GM19324 (cell line): Measurements from ENCODE around the gene B3GNT8.
"Not testable (repeated sequence)": the region's sequence is repeated elsewhere in the genome, so short reads cannot be mapped to it uniquely, and the experiment has no call there.

Experiments
- ATAC-seq: cut with Tn5 transposase; IDR thresholded peaks from one replicate; pipeline ENCODE4 v1.9.1; 2021; ENCODE audit warnings: mild to moderate bottlenecking, moderate library complexity; ENCODE audit not compliant: unreplicated experiment, low FRiP score

B3GNT8 gene, protein sequence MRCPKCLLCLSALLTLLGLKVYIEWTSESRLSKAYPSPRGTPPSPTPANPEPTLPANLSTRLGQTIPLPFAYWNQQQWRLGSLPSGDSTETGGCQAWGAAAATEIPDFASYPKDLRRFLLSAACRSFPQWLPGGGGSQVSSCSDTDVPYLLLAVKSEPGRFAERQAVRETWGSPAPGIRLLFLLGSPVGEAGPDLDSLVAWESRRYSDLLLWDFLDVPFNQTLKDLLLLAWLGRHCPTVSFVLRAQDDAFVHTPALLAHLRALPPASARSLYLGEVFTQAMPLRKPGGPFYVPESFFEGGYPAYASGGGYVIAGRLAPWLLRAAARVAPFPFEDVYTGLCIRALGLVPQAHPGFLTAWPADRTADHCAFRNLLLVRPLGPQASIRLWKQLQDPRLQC

DNA sequence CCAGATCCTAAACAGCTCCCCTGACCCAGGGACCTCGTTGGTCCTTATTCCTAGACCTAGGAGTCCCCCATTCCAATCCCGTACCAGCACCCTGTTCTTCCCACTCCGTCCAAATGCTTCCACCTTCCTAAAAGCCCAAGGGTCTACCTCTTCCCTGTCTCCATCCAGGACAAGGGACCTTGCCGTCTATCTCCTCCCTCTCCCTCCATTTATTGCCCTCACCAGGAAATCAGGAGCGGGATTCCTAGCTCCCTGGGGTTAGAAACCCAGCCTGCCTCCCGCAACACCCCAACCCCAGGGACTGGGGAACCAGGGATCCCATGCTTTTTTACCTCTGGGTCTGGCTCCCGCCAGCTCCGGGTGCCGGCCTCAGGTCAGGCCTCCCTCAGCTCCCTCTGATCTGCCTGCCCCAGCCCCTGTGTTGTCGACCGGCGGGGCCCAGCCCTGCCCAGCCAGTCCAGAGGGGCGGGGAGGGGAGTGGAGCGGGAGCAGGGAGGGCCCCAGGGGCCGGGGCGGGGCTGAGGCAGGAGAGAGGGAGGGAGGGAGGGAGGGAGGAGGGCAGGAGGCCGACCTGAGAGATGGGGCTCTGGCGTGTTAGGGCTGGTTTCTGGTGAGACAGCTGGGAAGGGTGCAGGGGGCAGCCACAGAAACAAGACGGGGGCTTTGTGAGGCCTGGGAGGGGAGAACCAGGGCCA is at the start of gene B3GNT8:
Gene B3GNT8, minus strand, starts transcription at position 423 of the 695 bp plus-strand sequence. CDS start 596 bp downstream, outside the sequence.
- no peak for ATAC-seq

DNA sequence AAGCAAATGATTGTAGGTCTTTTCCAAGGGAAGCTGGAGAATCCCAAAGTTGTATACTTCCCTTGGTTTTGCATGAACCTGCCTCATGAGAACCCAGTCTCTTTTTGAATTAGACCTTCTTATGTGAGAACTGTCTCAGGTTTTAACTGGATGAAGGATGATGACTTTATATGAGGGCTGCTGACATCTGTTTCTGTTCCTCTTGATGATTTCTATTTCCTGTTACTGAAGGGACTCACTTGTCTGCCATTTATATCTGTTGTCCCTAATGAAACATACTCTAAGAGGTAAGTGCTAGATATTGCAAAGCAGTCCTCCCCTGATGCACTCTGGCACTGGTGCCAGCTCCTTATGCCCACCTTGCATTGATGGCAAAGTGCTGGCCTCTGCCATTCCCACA is 49.4 kb upstream of the B3GNT8 start:
- no peak for ATAC-seq

DNA sequence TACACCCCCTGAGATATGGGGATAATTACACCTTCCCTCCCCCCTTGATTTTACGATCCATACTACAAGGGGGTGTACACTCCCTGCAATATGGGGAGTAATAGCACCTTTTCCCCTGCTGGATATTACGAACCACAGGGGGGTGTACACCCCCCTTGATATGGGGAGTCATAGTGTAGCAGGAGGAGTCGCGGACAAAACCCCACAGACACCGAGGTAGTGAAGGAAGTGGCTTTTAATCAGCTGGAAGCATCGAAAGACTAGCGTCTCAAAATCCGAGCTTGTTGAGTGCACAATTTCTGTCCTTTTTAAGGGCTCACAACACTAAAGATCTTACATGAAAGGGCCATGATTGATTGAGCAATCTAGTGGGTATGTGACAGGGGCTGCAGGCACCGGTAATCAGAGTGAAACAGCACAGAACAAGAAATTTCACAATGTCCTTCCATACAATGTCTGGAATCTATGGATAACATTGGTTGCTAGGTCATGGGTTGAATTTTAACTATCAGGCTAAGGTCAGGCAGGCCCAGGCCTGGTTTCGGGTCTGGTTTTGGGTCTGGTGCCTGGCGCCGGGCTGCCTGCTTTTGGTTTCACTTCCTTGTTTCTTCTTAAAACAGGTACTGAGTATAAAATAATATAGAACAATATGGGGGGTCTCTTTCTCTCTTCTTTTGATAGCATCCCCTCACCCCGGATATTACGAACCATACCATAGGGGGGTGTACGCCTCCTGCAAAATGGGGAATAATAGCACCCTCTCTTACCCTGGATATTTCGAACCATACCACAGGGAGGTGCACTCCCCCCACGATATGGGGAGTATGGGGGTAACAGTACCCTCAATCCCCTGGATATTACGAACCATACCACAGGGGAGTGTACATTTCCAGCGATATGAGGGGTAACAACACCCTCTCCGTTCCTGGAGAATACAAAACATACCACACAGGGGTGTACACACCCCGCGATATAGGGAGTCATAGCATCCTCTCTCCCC is 36.4 kb upstream of the B3GNT8 start:
- ATAC-seq = not testable (repeated sequence)

DNA sequence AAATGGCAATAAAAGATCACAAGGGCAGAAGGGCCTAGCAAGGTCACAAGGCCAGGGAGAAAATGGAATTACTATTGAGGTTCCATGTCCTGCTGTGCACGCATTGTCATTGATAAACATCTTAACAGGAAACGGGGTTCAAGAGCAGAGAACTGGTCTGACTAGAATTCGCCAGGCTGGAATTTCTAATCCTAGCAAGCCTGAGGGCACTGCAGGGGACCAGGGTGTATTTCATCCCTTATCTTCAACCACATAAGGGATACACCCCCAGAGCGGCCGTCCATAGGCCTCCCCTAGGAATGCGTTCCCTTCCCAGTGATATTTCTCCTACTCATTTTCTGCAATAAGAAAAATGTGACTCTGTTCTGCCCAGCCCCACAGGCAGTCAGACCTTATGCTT is 35.3 kb upstream of the B3GNT8 start:
- no peak for ATAC-seq

DNA sequence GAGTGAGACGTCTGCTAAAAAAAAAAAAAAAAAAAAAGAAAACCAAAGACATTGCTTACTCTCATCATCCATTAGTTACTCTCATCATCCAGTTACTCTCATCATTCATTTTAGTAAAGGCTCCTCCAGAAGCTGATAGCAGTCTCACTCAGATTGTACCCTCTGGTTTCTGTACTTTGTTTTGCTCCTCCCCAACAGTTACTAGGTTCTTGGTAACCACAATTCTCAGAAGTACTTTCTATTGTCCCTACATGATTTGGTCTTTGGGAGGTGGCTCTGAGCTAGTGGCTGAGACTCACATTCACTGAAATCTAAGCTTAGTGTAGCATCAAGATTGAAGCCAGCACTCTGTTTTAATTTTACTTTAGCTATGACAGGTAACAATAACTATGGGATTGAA is 30.1 kb upstream of the B3GNT8 start:
- peak; percentile 74 for ATAC-seq

DNA sequence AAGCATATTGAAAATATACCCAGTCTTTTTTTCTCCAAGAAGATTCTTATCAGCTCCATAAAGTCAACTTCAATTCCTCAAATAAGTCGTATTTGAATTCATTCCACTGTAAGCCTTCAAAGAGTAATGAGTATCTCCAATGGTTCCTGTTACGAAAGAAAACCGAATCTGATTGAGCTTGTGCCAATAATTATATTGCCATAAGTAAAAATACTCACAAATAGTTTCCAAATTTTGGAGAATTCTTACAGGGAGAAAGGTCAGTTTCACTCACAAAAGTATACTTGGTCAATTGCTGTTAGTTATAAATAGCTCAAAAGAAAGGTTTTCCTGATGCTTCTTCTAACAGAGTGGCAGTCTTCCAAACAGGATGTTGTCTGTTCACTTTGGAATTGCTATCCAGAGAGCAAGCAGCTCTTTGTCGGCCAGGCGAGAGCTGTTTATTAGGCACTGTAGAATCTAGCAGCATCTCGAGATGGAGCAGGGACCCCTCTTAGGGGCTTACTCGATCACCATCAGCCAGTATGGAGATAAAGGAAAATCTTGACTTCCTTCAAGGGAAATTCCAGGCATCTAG is 29.3 kb upstream of the B3GNT8 start:
- no peak for ATAC-seq

DNA sequence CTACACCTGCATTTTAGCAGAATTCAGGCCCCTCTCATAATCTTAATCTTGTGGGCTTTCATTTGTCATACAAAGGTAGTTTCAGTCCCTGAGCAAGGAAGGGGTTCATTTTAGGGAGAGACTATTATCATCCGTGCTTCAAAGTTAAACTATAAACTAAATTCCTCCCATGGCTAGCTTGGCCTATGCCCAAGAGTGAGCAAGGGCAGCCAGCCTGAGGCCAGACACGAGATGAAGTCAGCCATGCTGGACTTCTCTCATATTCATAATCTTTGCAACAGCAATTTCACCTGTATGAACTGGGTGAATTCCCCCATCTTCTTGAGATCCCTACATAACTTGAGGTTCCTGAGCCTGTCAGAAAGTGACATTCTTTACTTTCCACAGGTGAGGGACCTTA is 28.8 kb upstream of the B3GNT8 start:
- ATAC-seq = no peak

DNA sequence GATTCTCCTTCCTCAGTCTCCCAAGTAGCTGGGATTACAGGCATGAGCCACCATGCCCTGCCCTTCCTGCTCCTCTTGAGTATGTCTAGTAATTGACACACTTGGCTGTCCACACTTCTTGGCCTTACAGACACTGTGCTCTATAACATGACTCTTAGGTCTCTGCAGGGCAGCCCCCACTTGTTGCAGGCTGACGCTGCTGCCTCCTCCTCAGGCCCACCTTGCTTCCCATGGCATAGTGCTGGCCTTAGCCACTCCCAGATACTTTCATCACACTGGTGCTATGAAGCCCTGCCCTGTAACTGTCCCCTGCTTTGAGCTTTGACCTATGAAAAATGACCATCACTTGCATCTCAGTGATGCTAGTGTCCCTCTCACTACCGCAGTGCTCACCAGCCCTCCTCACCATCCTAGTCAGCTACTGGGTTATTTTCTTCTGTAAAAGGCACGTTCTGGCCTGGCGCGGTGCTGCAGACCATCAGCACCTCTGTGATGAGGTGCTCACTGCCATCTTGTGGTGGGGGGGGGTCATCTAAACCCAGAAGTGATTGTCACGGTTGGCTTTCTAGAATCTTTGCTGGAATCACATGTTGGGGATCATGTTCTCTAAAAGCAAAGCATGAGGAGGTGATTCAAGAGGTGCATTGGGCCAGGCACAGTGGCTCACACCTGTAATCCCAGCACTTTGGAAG is 25.6 kb upstream of the B3GNT8 start:
- ATAC-seq = no peak

DNA sequence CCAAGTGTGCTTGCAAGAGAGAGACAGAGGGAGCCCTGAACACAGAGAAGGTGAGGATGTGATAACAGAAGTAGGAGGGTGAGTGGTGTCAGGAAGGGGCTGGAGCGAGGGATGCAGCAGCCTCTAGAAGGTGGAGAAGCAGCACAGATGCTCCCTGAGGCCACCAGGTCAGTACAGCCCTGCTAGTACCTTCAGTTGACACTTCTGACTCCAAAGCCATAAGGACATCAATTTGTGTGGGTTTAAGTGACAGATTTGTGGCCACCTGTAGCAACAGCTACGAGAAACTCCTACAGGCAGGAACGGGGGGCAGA is 22.6 kb upstream of the B3GNT8 start:
- no peak for ATAC-seq

DNA sequence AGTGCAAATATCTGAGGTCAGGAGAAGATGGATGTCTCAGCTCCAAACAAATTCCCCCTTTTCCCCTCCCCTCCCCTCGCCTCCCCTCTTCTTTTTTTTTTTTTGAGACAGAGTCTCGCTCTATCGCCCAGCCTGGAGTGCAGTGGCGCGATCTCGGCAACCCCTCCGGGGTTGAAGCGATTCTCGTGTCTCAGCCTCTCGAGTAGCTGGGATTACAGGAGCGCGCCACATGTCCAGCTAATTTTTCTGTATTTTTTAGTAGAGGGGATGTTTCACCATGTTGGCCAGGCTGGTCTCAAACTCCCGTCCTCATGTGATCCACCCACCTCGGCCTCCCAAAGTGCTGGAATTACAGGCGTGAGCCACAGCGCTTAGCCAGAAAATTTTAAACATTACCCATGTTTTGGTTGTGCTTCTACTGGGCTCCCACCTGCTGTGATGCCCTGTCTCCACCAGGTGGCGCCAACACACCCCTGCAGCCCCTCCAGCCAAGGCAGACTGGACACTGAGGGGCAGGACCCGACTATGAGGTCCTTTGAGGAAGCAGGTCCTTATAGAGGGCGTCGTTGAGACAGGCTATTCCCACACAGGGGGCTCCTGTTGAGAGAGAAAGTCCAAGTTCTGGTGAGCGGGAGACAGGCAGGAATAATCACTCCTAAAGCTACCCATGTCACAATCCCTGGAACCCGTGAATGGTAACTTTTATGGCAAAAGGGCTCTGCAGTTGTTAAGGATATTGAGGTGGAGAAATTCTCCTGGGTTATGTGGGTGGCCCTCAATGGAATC is 22.1 kb upstream of the B3GNT8 start:
- peak; percentile 61 for ATAC-seq

DNA sequence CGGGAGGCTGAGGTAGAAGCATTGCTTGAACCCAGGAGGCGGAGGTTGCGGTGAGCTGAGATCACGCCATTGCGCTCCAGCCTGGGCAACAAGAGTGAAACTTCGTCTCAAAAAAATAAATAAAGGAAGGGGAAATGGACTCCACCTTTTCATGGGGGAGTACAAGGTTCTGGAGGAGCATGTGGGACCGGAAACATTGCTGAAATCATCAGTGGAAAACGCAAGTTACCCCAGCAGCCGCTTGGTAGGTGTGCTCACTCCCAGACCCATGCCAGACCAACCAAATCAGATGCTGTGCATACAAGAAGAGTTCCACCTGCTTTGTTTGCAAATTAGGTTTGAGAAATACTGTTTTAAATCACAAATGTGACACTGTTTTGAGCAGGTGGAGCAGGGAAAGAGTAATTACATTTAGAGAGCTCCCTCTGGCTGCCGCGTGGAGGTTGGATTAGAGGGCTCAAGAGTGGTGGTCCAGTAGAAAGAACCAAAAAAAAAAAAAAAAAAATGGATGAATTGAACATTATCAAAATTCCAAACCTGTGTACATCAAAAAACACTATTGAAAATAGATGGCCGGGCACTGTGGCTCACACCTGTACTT is 20.7 kb upstream of the B3GNT8 start:
- ATAC-seq = no peak

DNA sequence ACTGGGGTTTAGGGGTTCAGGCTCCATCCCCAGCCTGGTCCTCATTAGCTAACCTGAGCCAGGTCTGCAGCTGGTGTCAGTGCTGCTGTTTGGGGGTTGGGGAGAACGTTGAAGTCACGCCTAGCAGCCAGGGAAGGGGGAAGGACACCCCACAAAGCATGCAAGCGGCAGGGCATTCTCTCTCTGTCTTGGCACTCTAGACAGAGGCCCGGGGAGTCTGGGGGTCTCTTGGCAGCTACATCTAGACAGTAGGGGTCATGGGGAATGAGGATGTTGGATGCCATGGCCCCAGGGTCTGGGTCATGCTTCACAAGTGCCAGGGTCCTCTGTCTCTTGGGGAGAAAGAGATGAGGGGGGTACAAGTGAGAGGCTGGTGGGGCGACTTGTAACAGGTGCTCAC is 18.4 kb upstream of the B3GNT8 start:
- no peak for ATAC-seq

DNA sequence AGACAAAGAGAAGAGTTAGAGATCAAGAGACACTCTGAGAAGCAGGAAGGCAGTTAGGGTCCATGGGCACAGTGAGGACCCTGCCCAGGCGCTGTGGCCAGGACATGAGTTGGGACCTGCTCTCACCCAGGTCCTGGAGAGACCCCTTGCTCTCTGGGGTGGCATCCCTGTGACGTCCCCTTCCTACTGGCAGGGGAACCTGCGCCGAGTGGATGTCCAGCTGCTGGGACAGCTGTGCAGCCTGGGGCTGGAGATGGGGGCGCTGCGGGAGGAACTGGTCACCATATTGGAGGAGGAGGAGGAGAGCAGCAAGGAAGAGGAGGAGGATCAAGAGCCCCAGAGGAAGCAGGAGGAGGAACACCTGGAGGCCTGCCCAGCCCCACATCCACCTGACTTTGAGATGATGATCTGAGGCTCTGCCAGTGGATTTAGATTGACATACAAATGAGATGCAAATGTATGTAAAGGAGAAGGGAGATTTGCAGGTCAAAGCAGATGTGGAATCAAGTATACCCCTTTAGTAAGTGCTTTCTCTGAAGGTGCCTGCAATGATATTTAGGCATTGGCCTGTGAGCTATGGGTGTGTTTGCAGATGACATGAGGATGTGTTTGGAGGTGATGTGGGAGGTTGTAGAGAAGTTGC is 16.8 kb upstream of the B3GNT8 start:
- no peak for ATAC-seq

DNA sequence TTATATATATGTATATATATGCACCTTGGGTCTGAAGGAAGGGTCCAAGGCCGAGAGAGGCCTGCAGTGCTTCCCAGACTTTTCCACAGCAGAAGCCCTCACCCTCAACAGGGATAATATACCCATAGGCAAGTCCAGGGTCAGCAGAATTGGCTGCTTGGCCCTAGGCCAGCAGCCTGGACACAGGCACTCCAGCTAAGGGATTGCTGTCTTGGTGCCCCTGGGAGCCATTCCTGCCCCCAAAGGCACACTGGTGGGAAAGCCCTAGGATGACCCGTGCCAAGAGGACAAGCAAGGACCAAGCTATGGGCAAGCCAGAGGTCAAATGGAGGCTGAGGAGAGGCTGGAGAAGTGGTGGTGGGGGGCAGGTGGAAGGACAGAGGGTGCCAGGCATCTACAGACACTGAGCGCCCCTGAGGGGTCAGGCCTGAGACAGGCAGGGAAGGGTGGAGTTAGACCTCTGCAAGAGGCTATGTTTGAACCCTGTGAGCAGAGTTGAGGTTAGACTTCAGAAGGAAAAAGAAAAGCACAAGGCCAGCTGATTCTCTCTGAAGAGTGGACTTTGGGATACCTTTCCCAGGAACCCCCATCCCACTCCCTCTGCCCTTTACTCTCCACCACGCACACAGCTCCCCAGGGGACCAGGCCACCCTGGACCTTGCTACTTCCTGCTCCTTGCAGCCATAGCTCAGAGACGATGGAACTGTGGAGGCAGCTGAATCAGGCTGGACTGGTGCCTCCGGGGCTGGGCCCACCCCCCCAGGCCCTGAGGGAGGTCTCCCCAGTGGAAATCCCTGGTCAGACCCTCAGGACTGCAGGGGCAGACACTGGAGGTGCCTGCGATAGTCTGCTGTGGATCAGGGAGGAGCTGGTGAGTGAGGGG is 15.5 kb upstream of the B3GNT8 start, which contains the start of gene ERICH4:
Gene ERICH4, plus strand, starts transcription at position 684 of the 883 bp plus-strand sequence. Its CDS starts 14 bp downstream, at position 698.
- no peak for ATAC-seq

DNA sequence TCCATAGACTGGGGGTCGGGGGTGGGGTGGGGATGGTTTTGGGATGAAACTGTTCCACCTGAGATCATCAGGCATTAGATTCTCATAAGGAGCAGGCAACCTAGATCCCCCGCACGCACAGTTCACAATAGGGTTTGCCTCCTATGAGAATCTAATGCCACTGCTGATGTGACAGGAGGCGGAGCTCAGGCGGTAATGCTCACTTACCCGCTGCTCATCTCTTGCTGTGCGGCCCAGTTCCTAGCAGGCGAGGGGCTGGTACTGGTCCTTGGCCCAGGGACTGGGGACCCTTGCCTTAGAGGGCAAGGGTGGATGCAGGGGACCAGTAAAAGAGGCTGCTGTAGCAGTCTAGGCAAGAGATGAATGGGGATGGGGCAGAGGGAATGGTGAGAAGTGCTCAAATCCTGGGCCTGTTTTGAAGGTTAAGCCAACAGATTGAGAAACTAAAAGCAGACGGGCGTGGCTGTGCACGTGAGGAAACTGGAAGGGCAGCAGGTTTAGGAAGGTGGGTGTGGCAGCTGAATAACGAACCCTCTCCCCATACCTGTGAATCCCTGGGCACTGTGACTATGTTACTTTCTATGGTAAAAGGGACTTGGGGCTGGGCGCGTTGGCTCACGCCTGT is 14.3 kb upstream of the B3GNT8 start:
- ATAC-seq = no peak

DNA sequence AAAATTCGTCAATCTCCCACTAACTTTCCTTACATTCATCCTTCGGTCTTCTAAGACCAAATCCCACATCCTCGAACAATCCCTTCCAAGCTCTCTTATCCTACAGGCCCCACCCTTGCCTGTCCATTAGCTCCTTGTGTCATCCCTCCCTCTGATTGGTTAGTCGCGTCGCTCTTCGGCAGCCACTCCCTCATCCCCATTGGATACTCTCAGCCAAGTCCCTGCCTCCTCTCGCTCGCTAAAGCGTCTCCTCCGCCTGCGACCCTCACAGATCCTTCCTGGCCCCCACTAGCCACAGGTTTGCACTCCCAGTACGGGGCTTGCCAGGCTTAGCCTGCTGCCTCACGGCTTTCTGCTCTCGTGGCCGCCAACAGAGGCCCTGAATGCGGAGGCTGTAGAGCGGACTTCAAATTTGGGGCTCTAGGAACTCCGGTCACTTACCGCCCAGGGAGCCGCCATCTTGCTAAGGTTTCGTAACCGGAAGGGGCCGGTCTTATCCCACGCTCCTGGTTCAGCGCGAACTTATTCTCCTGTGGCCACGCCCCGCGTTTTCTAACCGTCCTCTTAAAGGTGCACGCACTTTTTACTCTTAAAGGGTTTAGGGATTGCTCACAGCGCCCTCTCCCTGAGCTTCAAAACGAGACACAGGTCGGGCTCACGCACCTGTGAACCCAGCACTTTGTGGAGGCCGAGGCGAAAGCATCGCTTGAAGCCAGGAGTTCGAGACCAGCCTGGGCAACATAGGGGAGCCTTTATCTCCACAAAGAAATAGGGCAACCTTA is 12.5 kb upstream of the B3GNT8 start, which contains the start of gene DMAC2:
Gene DMAC2, minus strand, starts transcription at position 472 of the 782 bp plus-strand sequence. Its CDS starts 13 bp downstream, at position 459.
- peak; percentile 90 for ATAC-seq
